Bronchial smooth muscle cell (primary cell): ENCODE results near the gene LCE3D. TPM values are rescaled to one million over a fixed set of nuclear protein-coding genes. Genes with fewer than 3 reads are reported as not detected.

Experiments
- total RNA-seq: library from RNA; depleted of rRNA; stranded (reverse); fragments of >200 nt; gene quantifications from 2 replicates; pipeline ENCODE4 v1.2.1, GENCODE V29; 2014

The LCE3D gene, protein sequence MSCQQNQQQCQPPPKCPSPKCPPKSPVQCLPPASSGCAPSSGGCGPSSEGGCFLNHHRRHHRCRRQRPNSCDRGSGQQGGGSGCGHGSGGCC
- not detected in 2 replicates for total RNA-seq

DNA sequence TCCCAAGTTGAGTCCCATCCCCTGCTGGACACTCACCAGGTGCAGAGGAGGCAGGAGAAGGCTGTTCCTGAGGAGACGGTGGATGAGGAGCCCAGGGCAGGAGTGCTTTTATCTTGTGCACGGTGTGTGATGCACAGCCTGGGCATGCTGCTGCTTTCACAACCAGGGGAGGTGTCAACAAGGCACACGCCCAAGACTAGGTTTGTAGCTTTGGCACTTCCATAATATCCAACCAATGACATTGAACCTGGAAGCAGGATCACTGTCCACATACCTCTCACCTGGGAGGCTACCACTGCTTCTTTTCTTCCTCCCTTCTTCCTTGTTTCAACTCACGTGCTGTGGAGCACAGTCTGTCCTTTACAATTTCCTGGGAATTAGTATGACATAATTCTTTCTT, at the start of gene LCE3D:
Gene LCE3D, minus strand, starts transcription at position 84 of the 400 bp plus-strand sequence. CDS start 580 bp downstream, outside the sequence.

GRCh38 chr1:152622803-152623202, 42.5 kb upstream of the LCE3D start, which contains the start of gene LCE3A:
Gene LCE3A, minus strand, starts transcription at chr1:152623103. Its CDS starts 0 bp downstream, at chr1:152623103.

GRCh38 chr1:152613511-152613910, 33.2 kb upstream of the LCE3D start, which contains the start of gene LCE3B:
Gene LCE3B, plus strand, starts transcription at chr1:152613811. Its CDS starts 0 bp downstream, at chr1:152613811.

DNA sequence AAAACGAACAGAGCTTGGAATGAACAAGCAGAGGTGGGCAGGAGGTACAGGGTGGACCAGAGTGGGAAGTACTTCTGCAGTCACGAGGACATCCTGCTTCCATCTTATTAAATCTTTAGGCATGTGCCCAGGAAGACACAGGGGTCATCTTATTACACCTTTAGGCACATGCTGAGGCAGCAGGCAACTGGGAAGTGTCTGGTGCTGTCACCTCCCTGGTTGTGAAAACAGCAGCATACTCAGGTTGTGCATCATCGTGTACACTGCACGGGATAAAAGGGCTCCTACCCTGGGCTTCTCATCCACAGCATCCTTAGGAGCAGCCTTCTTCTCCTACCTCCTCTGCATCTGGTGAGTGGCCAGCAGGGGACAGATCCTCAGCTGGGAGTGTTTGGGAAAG, 19.6 kb upstream of the LCE3D start, which contains the start of gene LCE3C:
Gene LCE3C, plus strand, starts transcription at position 301 of the 400 bp plus-strand sequence. CDS start 498 bp downstream, outside the sequence.

GRCh38 chr1:152566681-152567080, 13.6 kb downstream of the LCE3D start, which contains the start of gene LCE3E:
Gene LCE3E, minus strand, starts transcription at chr1:152566780. Its CDS starts 572 bp downstream, at chr1:152566208.

Other genes starting within 250 kb of the LCE3D start
- gene FLG2, start 220.5 kb downstream of the LCE3D start, total RNA-seq, result under 0.01 TPM in 2 replicates
- under 0.01 and 0.09 TPM in 2 replicates for gene CRNN, start 166.3 kb downstream of the LCE3D start, total RNA-seq
- not detected in 2 replicates for gene LCE5A, start 69.7 kb downstream of the LCE3D start, total RNA-seq
- not detected in 2 replicates for gene CRCT1, start 66.0 kb downstream of the LCE3D start, total RNA-seq
- not detected in 2 replicates for gene LCE3E, start 13.7 kb downstream of the LCE3D start, total RNA-seq
- gene LCE3C, start 19.7 kb upstream of the LCE3D start, total RNA-seq, result not detected in 2 replicates
- not detected in 2 replicates for gene LCE3B, start 33.3 kb upstream of the LCE3D start, total RNA-seq
- gene LCE3A, start 42.6 kb upstream of the LCE3D start, total RNA-seq, result not detected in 2 replicates
- not detected in 2 replicates for gene LCE2D, start 82.9 kb upstream of the LCE3D start, total RNA-seq
- not detected in 2 replicates for gene LCE2C, start 94.8 kb upstream of the LCE3D start, total RNA-seq
- not detected in 2 replicates for gene LCE2B, start 105.6 kb upstream of the LCE3D start, total RNA-seq
- gene LCE2A, start 117.8 kb upstream of the LCE3D start, total RNA-seq, result not detected in 2 replicates
- gene LCE4A, start 127.6 kb upstream of the LCE3D start, total RNA-seq, result not detected in 2 replicates
- gene KPRP, start 177.5 kb upstream of the LCE3D start, total RNA-seq, result not detected in 2 replicates
- gene LCE1F, start 194.6 kb upstream of the LCE3D start, total RNA-seq, result not detected in 2 replicates
- gene LCE1E, start 205.7 kb upstream of the LCE3D start, total RNA-seq, result not detected in 2 replicates
- gene LCE1D, start 216.2 kb upstream of the LCE3D start, total RNA-seq, result not detected in 2 replicates
- not detected in 2 replicates for gene LCE1C, start 226.1 kb upstream of the LCE3D start, total RNA-seq
- gene LCE1B, start 231.5 kb upstream of the LCE3D start, total RNA-seq, result not detected in 2 replicates
- not detected in 2 replicates for gene LCE1A, start 247.0 kb upstream of the LCE3D start, total RNA-seq